ENCODE results near the gene LNPEP. TPM values are rescaled to one million over a fixed set of nuclear protein-coding genes. Genes with fewer than 3 reads are reported as not detected.

Gene LNPEP
- total RNA-seq, 1 donor from 2014 or later = 56.8 TPM

DNA sequence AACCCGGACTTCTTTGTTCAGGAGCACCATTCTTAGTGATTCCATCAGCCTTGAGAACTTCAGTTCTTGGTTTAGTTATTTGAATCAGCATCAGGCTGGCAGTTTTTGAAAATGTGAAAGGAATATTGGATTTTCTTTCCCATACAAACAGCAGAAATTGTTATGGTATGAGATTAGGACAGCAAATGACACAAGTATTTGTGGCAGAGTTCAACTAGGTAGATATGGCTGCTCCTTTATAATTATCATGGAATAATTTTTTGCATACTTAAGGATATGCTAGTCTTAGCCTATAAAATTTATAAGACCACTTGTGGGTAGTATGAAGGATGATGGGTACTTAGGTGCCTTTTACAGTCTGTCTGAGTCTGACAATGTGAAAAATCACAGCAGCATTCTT lies 34.0 kb upstream of the LNPEP start:
- no peak for DNase-seq
- H3K9me3 ChIP-seq (replicated peaks) = no peaks in the 10 kb centered on the region
- no peak for TF ChIP-seq CTCF (IDR thresholded peaks at IDR 0.05; ENCODE audit: borderline replicate concordance)
- H3K36me3 ChIP-seq = peaks cover 54% of the 10 kb centered on the region
- H3K4me3 ChIP-seq = no peak overlapping the region
- H3K27me3 ChIP-seq (ENCODE audit: low read depth) = no peaks in the 10 kb centered on the region
- intact Hi-C loops (cut with micrococcal nuclease) = no loop called here
- H3K27ac ChIP-seq (replicated peaks) = no peak overlapping the region
- no peaks in the 10 kb centered on the region for H3K4me1 ChIP-seq

GRCh38 chr5:96902876-96903275 lies 33.0 kb upstream of the LNPEP start:
- Histone ChIP-seq H3K4me3 (no peak overlapping the region), H3K36me3 (peaks cover 51% of the 10 kb centered on the region), H3K9me3 (replicated peaks) (no peaks in the 10 kb centered on the region), H3K27ac (replicated peaks) (no peak overlapping the region), H3K27me3 (ENCODE audit: low read depth) (no peaks in the 10 kb centered on the region), H3K4me1 (no peaks in the 10 kb centered on the region)
- TF ChIP-seq CTCF (IDR thresholded peaks at IDR 0.05; ENCODE audit: borderline replicate concordance) = no peak
- DNase-seq = no peak
- intact Hi-C loops (cut with micrococcal nuclease) = no loop called here

- intact Hi-C loops (cut with micrococcal nuclease) = no loop called here
- H3K36me3 ChIP-seq = peaks cover 51% of the 10 kb centered on the region
Measured at GRCh38 chr5:96903300-96903699, 32.6 kb upstream of the LNPEP start.

GRCh38 chr5:96904054-96904931 lies 31.6 kb upstream of the LNPEP start:
- no peak for DNase-seq
- Histone ChIP-seq H3K4me3 (no peak overlapping the region), H3K9me3 (replicated peaks) (no peaks in the 10 kb centered on the region), H3K36me3 (peaks cover 56% of the 10 kb centered on the region), H3K27ac (replicated peaks) (no peak overlapping the region), H3K4me1 (no peaks in the 10 kb centered on the region), H3K27me3 (ENCODE audit: low read depth) (no peaks in the 10 kb centered on the region)
- intact Hi-C loops (cut with micrococcal nuclease) = no loop called here
- no peak for TF ChIP-seq CTCF (IDR thresholded peaks at IDR 0.05; ENCODE audit: borderline replicate concordance)

More at GRCh38 chr5:96903300-96903699, 32.6 kb upstream of the LNPEP start:
- no peak for TF ChIP-seq CTCF (IDR thresholded peaks at IDR 0.05; ENCODE audit: borderline replicate concordance)
- DNase-seq = no peak
- Histone ChIP-seq H3K4me1 (no peaks in the 10 kb centered on the region), H3K27me3 (ENCODE audit: low read depth) (no peaks in the 10 kb centered on the region), H3K27ac (replicated peaks) (no peak overlapping the region), H3K9me3 (replicated peaks) (no peaks in the 10 kb centered on the region), H3K4me3 (no peak overlapping the region)

GRCh38 chr5:96905864-96906263 lies 30.0 kb upstream of the LNPEP start:
- Histone ChIP-seq H3K4me3 (no peak overlapping the region), H3K27ac (replicated peaks) (no peak overlapping the region), H3K9me3 (replicated peaks) (no peaks in the 10 kb centered on the region), H3K27me3 (ENCODE audit: low read depth) (no peaks in the 10 kb centered on the region), H3K4me1 (no peaks in the 10 kb centered on the region), H3K36me3 (peaks cover 58% of the 10 kb centered on the region)
- no peak for DNase-seq
- intact Hi-C loops (cut with micrococcal nuclease) = no loop called here
- no peak for TF ChIP-seq CTCF (IDR thresholded peaks at IDR 0.05; ENCODE audit: borderline replicate concordance)

Data from left ventricle myocardium inferior (tissue), 1 donor.